ENCODE measurements around the gene INPP5A. TPM values are rescaled to one million over a fixed set of nuclear protein-coding genes. Genes with fewer than 3 reads are reported as not detected.
"Not testable (repeated sequence)": the region's sequence is repeated elsewhere in the genome, so short reads cannot be mapped to it uniquely, and the experiment has no call there.

INPP5A gene
- total RNA-seq, 1 experiment from 2014 or later, result 15.3 TPM

DNA sequence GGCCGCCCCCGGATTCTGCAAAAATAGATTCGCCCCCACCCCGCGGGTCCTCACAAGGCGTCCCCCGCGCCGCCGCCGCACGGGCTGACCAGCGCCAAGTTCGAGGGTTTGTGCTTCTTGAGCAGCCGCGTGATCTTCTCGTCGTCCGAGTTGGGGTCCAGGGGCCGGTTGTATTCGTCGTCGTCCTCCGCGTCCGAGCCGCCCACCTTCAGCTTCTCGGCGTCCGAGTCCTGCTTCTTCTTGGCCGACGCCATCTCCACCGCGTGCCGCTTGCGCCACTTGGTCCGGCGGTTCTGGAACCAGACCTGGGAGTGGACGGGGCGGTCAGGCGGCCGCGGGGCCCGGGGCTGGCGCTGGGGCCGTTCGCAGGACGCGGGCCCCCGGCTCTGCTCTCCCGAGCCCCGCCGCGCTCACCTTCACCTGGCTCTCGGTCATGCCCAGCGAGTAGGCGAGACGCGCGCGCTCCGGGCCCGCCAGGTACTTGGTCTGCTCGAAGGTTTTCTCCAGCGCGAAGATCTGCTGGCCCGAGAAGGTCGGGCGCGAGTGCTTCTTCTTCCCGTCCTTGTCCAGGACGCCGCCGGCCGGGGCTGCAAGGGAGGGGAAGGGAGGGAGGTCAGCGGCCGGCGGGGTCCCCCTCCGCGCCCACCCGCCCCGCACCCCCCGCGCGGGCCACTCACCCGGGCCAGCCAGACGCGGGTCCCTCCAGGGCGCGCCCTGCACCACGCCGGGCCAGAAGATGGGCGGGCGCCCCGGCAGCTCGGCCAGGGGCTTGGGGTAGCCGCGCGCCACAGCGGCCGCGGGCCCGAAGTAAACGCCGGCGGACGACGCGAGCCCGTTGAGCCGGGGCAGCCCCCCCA lies 247.5 kb downstream of the INPP5A start:
- no peak for DNase-seq (ENCODE audit: low read depth)

DNA sequence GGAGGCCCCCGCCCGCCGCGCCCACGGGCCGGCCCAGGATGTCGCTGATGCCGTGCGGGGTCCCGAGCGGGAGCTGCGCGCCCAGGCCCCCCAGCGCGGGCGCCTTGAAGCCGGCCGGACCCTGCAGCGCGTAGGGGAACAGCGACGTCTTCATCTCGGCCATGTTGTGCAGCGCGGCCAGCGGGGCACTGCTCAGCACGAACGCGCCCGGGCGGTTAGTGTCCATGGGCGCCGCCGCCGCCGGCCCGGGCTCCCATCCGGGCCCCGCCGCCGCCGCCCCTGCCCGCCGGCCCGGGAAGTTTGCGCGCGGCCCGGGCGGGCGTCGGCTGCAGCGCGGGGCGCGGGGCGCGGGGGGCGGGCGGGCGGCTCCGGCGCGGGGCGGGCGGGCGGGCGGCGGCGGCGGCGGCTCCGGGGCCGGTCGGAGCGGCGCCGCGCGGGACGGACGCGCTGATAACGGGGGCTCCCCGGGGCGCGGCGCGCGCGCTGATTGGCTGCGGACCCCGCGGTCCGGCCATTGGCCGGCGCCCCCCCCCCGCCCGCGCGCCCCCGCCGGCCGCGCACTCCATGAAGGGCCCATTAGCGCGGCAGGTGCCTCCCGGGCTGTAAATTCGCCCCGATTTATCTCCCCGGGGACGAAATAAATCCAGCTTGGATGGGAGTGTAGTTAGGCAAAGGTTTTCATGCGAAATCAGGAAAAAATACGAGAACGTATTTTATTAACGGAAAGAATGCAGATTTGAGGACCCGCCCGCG lies 248.3 kb downstream of the INPP5A start, which contains the start of gene NKX6-2:
TSS of gene NKX6-2 (minus strand) at position 425 of the 753 bp plus-strand sequence. CDS start at position 226, 199 bp downstream.
- DNase-seq (ENCODE audit: low read depth), result no peak

DNA sequence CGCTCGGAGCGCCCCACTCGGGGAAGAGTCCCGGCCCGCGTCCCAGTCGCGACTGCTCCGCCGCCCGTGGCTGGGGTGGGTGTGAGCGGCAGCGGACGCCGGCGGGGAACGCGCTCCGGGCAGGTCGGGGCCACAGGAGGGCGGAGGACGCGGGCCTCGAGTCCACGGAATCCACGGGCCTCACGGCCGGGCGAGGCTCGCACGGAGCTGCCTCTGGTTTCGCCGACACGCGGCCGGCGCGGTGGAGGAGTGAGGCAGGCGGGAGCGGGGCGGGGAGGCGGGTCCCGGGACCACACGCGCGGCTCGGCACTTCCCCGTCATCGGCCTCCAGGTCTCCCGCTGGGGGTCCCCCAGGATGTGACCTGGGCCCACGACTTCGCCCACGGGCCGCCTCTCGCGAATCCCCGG lies 248.9 kb downstream of the INPP5A start:
- no peak for DNase-seq (ENCODE audit: low read depth)

DNA sequence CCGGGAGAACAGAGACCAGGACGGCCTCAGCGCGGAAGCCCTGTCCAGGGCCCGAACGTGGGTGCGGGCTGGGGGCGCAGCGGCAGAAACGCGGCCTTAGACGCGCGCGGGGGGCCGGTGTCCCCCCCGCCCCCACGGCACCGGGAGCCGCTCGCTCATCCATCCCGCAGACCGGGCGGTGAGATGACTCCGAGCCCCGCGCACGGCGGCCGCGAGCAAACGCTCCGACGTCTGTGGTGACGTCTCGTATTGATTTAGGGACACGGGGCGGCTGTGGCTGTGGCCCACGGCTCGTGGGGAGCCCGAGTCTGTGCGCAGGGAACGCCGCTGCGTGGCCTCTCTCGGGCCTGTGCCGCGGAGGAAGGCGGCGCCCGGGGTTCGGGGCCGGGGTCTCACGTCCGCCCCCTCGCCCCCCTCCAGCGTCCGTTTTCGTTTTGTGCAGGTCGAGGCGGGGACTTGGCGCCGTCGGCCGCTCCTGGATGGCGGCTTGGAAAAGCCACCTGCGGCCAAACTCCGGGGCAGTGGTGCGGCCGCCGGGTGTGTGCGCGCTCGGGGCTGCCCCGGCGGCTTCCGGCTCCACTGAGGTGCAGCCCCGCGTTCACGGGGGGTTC lies 249.4 kb downstream of the INPP5A start:
- no peak for DNase-seq (ENCODE audit: low read depth)

DNA sequence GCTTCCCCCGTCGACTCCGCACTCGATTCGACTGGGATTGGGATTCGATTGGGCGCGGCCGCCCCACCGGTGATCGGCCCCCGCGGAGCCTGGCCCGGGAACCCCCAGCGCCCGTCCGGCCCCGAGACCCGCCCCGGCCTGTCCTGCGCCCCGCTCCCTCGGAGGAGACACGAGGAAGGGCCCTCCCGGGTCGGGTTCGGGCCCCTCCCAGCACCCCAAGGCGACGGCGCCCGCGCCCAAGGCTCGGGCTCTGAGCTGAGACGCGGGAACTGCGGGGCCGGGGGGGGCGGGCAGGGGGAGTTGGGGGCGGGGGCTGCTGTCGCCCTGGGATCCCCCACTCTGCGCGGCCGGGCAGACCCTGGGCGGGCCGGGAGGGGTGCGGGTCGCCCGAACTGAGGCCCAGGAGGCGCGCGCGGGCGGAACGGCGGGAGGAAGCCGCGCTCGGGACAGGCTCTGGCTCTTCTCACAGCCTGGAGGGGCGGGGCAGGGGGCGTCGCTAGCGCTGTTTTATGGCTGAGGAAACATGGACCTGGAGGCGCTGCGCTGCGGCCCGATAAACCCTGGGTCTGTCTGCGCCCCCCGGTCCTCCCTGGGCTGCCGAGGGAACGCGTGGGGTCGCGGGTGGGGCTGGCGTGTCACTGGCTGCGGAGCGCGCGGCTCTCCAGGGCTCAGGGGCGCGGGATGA lies 250.1 kb downstream of the INPP5A start:
- DNase-seq (ENCODE audit: low read depth), result no peak

DNA sequence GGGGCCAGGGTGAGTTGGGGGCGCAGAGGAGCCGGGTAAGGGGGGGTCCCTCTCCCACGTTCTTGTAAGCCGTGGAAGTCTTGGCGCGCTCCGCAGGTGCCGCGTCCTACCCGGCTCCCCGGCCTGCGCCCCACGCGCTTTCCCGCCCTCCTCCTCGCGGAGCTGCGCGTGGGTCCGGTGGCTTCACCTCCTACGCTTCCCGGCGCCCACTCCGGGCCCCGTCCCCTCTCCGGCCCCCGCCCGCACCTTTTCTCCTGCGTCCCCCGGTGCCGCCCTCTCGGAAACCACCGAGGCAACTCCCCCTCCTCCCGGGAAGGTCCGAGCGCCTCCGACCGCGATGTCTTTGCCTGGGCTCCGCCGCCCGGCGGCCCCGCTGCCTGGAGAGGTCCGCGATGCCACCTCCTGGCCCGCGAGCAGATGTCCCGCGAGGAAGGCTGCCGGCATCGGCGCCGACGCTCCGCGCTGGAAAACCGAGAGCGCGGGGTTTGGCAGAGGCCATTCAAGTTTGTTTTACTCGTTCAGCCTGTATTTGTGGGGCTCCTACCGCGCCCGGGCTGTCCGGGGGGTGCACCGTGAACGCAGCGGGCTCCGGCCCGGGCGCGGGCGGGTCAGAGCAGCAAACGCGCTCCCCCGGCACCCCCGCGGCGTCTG lies 250.7 kb downstream of the INPP5A start:
- DNase-seq (ENCODE audit: low read depth), result no peak

DNA sequence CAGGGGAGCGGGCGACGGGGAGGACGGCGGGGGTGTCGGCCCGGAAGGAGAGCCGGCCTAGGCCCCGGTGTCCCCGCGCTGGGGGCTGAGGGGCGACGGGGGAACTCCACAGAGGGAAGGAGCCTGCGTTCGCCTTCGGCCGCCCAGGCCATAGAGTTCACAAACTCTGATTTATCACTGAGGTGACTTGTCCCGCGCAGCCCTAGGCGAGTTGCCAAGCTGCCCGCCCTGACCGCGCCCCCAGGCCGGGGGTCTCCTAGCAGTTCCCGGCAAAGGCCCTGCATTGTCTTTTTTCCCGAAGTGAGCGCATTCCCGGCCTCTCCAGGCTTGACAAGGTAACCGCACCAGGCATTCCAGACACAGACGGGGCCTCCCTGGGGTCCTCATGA lies 251.2 kb downstream of the INPP5A start:
- no peak for DNase-seq (ENCODE audit: low read depth)

DNA sequence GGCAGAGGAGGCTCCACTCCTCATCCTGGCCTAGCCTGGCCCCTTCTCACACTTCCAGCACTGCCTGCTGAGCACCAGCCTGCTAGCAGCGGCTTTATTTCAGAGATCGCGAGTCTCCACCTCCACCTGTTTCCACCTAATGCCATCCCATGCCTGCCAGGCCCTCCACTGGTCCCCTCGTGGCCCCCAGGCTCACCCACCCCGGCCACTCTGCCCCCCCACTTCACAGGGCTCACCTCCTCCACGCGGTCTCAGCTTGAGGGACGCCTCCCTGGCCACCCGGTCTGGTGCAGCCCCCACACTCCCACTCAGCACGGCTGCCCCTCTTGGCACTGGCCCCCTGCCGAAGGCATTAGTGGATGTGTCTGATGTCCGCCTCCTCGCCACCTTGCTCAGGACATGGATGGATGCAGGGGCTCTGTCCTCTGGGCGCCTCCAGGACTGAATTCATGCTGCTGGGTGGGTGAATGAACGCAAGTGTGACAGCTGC lies 252.1 kb downstream of the INPP5A start:
- no peak for DNase-seq (ENCODE audit: low read depth)

DNA sequence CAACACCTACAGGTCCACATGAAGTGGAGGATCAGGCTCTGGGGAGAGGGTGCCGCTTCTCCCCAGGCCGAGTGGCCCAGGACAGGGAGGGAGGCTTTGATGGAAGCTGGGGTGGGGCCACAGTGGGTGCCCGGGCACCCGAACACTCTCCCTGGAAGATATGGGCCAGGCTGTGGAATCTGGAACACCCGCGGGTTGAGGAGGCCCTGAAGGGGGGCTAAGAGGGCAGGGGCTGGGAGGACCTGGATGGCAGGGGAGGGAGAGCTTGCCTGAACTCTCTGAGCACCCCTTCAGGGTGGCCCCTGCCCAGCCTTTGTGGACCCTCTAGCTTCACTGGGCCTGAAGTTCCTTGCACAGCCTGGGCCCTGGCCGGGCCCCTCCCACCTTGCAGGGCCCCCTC lies 252.9 kb downstream of the INPP5A start:
- DNase-seq (ENCODE audit: low read depth), result no peak

DNA sequence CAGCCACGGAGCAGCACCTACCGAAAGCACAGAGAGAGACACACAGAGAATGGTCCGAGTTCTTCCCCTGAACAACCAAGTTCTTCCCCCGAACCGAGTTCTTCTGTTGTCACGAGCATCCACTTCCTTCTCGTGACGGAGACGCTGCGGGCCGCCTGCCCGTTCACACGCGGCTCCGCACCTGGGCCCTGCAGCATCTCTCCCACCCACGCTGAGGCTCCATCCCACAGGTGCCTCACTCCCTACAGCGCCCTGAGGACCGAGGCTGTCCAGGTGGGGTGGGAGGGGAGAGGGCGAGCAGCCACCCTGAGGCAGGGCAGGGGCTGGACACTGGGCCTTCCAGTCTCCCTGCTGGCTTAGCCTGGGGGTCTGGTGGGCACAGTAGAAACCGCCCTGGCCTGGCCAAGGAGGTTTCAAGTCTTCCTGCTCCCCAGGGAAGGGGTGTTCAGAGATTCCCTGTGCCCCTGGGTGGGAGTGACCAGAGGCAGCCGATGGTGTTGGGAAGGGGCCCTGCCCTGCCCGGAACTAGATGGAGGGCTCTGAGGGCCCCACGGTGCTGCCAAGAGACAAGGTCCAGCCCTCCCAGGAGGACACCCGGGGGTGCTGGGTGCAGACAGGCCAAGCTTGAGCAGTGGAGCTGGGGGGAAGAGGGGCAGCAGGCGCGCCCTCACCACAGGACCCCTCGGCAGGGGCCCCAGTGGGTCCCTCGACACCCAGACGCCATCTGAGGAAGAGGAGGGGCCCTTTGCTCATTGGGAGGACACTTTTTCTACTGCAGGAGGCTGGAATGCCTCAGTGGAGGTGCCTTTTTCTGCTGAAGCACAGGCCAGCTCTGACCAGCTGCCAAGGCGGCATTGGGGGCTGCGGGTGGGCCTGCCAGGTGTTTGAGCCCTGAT lies 253.6 kb downstream of the INPP5A start:
- no peak for DNase-seq (ENCODE audit: low read depth)

DNA sequence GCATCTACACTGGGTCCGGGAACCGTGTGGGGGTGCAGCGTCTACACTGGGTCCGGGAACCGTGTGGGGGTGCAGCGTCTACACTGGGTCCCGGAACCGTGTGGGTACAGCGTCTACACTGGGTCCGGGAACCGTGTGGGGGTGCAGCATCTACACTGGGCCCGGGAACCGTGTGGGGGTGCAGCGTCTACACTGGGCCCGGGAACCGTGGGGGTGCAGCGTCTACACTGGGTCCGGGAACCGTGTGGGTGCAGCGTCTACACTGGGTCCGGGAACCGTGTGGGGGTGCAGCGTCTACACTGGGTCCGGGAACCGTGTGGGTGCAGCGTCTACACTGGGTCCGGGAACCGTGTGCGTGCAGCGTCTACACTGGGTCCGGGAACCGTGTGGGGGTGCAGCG lies 254.5 kb downstream of the INPP5A start:
- DNase-seq (ENCODE audit: low read depth), result not testable (repeated sequence)

DNA sequence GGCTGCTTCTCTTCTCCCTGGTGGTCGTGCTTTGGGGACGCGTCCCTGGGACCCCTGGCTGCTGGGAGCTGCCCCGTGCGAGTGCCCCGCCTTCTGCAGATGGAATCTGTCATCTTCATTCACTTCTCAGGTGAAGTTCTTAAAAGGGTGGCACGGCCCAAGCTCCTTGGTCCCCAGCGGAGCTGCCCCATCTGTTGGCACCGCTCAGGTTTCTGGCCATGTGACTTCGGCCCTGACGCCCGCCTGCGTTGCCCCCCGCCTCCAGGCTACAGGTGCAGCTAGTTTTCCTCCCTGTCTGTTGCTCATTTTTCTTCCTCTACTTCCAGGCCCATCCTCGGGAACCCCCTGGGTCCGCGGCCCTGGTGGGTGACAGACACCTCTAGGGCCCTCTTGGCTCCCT lies 255.2 kb downstream of the INPP5A start:
- no peak for DNase-seq (ENCODE audit: low read depth)

DNA sequence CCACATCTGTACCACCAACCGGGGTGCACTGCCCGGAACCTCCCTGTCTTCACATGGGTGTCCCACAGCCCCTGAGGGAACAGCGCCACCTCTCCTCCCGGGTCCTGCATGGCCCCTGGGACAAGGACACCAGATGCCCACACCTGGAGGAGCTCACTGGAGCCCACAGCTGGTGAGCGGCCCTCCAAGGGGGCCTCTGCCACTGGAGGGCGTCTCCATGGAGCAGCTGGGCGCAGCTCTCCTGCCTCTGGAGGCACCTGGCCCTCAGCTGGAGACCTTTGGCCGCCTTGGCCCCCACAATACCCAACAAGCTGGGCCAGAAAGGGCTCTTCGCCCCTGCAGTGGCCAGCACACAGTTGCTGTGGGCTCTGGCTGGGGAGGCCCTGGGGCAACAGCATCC lies 255.6 kb downstream of the INPP5A start:
- no peak for DNase-seq (ENCODE audit: low read depth)

DNA sequence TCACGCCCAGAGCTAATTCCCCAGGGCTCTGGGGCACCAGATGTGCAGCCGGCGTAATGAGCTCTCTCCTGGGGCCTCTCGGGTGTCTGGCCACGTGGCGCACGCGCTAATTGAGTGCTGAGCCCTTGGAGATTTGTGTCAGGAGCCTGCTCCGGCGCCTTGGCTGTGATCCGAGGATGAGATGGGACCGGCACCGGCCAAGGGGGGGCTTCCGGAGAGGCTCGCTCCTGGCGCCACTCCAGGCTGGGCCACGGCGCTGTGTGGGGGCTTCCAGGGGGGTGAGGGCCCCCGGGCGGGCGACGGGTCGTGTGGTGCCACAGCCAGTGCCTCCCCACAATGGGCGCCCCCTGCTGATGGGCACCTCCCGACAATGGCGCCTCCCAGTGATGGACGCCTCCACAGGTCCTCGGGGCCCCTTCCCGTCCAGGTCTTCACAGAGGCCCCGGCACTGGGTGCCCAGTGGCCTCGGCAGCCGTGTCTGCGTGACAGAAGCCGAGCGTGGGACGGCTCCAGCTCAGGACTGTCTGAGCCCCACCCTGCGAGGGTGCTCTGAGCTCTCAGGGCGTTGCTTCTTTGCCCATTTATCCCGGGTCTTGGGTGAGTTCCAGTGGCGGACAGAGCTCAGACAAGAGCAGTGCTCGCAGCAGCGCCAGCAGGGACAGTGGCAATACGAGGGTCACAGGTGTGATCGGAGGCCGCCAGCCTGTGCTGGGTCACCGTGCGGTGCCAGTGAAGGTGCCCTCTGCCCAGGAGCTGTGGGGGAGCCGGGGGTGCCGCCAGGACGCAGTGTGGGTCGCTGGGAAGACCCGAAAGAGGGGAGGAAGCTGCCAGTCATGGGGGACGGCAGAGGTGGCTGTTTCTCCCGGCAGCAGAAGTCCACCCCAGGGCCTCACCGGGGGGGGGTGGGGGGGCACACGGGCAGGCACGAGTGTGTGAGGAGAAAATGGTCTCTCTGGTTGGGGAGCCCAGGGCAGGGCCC lies 256.6 kb downstream of the INPP5A start:
- DNase-seq (ENCODE audit: low read depth), result no peak

DNA sequence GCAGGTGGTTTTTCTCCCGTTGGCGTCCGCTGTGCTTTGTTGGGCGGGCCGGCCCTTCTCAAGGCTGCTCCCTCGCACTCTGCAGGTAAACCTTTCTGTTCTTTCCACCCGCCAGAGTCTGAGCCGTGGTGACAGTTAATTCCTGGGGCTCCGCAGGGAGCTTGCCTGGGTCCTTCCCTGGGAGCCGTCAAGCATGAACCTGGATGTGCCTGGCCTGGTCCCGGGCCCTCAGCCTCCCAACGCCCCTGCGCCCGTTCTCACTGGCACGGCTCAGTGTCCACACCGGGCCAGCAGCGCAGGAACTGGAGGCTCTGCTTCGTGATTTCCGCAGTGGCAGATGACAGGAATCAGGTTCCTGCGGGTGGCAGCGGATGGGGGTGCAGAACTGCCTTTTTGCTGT lies 259.3 kb downstream of the INPP5A start:
- no peak for DNase-seq (ENCODE audit: low read depth)

DNA sequence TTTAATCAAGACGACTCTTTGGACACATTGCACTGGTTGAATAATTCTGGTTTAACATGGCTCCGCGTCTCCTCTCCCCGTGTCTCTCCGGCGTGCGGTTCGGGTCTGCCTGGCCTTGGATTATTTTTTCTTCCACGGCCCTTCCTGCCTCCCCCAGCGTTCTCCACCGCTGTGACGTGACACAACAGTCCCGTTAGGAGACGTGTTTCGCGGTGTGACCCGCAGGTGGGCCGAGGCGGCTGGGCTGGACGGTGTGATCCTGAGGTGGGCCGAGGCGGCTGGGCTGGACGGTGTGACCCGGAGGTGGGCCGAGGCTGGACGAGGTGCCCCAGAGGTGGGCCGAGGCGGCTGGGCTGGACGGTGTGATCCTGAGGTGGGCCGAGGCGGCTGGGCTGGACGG lies 260.4 kb downstream of the INPP5A start:
- not testable (repeated sequence) for DNase-seq (ENCODE audit: low read depth)

DNA sequence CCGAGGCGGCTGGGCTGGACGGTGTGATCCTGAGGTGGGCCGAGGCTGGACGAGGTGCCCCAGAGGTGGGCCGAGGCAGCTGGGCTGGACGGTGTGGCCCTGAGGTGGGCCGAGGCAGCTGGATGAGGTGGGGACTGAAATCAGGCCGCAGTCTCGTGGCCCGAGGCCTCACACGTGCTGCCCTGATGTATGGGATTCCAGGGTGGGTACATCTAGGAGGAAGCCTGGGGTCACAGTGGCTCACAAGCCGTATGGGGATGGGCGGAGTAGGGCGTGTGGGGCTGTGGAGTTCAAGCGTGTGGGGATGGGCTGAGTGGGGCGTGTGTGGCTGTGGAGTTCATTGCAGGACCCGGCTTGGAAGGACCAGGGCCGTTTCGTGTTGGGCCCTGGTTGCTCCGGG lies 260.8 kb downstream of the INPP5A start:
- DNase-seq (ENCODE audit: low read depth), result no peak

DNA sequence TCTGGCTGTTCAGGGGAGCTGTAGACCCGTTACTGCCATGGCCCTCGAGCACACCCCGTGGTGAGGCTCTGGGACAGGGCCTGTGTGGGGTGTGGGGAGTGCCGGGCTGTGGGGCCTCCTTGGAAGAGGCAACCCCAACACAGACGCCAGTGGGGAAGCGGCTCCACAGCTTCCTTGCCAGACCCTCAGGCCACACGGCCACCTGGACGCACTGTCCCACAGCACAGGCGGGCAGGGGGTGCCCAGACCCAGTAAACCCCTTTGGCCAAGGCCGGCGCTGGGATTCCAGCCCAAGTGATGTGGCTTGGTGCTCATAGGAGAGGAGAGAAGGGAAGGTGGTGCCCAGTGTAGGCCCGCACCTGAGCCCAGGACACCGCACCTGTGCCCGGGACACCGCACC lies 261.3 kb downstream of the INPP5A start:
- DNase-seq (ENCODE audit: low read depth), result no peak

DNA sequence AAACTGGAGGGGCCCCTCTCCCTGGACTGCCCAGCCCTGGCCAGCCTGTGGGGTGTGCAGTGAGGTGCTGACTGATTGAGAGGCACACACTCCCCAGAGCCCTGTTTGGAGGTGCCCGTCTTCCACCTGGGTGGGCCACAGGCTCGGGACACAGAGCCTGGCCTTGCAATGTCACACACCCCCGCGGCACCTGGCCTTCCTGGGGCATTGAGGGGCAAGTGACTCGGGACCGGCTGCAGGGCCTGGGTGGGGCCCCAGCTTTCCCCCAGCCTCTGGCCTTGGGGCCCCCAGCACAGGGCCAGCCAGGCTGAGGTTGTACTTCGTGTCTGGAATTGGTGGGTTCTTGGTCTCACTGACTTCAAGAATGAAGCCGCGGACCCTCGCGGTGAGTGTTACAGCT lies 262.3 kb downstream of the INPP5A start:
- DNase-seq (ENCODE audit: low read depth), result no peak

Measured in M059J (cell line).